ENCODE data around the gene CLIP2.
A peak's percentile ranks its signal among the peaks of the same experiment; 100 is the strongest.
"Not testable (repeated sequence)": the region's sequence is repeated elsewhere in the genome, so short reads cannot be mapped to it uniquely, and the experiment has no call there.

Gene CLIP2

GRCh38 chr7:74418538-74418937 lies 129.3 kb downstream of the CLIP2 start:
- CTCF ChIA-PET, result interaction anchor here (0.8 to 1.3 kb wide), 2 partner anchors 8 to 148 kb away, joined by 3 to 8 read pairs; no protein-coding TSS in a partner anchor
- no peak overlapping the region; the same call in 1 of the 2 replicates for H3K27ac ChIP-seq
- no peak for DNase-seq (ENCODE audit: low spot score)
- TF ChIP-seq, protein P1, sequence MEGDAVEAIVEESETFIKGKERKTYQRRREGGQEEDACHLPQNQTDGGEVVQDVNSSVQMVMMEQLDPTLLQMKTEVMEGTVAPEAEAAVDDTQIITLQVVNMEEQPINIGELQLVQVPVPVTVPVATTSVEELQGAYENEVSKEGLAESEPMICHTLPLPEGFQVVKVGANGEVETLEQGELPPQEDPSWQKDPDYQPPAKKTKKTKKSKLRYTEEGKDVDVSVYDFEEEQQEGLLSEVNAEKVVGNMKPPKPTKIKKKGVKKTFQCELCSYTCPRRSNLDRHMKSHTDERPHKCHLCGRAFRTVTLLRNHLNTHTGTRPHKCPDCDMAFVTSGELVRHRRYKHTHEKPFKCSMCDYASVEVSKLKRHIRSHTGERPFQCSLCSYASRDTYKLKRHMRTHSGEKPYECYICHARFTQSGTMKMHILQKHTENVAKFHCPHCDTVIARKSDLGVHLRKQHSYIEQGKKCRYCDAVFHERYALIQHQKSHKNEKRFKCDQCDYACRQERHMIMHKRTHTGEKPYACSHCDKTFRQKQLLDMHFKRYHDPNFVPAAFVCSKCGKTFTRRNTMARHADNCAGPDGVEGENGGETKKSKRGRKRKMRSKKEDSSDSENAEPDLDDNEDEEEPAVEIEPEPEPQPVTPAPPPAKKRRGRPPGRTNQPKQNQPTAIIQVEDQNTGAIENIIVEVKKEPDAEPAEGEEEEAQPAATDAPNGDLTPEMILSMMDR (conservative IDR thresholded peaks at IDR 0.05; ENCODE audit: low read depth), result no peak
- POLR2A ChIA-PET (ENCODE audit: low non-redundant PET), result no interaction called here

DNA sequence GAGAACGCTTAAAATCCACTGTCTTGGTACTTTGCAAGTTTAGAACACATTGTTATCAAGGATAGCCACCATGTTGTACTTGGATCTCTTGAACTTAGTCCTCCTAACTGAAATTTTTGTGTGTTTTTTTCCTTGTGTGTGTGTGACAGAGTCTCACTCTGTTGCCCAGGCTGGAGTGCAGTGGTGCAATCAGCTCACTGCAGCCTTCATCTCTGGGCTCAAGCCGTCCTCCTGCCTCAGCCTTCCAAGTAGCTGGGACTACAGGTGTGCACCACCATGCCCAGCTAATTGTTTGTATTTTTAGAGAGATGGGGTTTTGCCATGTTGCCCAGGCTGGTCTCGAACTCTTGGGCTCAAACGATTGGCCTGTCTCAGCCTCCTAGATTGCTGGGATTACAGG lies 130.0 kb downstream of the CLIP2 start:
- H3K27ac ChIP-seq, result peak overlapping the region; percentile 35
- CTCF ChIA-PET, result interaction anchor here (0.7 kb wide), 1 partner anchor 122 kb away, joined by 4 read pairs; no protein-coding TSS in a partner anchor
- POLR2A ChIA-PET (ENCODE audit: low non-redundant PET); DNase-seq (ENCODE audit: low spot score): not testable (repeated sequence)

GRCh38 chr7:74420006-74420405 lies 130.8 kb downstream of the CLIP2 start:
- TF ChIP-seq, protein P1 (conservative IDR thresholded peaks at IDR 0.05; ENCODE audit: low read depth), result no peak
- no peak overlapping the region for H3K27ac ChIP-seq
- ChIA-PET POLR2A (ENCODE audit: low non-redundant PET) (no interaction called here), CTCF (interaction anchor here (0.6 kb wide), 1 partner anchor 180 kb away, joined by 5 read pairs; no protein-coding TSS in a partner anchor)
- DNase-seq (ENCODE audit: low spot score), result no peak

GRCh38 chr7:74424291-74424880 lies 135.2 kb downstream of the CLIP2 start:
- ChIA-PET CTCF (no interaction called here), POLR2A (ENCODE audit: low non-redundant PET) (no interaction called here)
- H3K27ac ChIP-seq, result no peak overlapping the region
- no peak for DNase-seq (ENCODE audit: low spot score)
- TF ChIP-seq, protein P1 (conservative IDR thresholded peaks at IDR 0.05; ENCODE audit: low read depth), result no peak

- DNase-seq (ENCODE audit: low spot score), result no peak
- POLR2A ChIA-PET (ENCODE audit: low non-redundant PET), result no interaction called here
- H3K27ac ChIP-seq, result no peak overlapping the region
- CTCF ChIA-PET, result interaction anchor here (0.5 to 0.6 kb wide), 4 partner anchors 51 to 279 kb away, joined by 3 to 6 read pairs (median 4); no protein-coding TSS in a partner anchor
- TF ChIP-seq, protein P1 (conservative IDR thresholded peaks at IDR 0.05; ENCODE audit: low read depth), result no peak
Observed at GRCh38 chr7:74428023-74428422, 138.8 kb downstream of the CLIP2 start.

DNA sequence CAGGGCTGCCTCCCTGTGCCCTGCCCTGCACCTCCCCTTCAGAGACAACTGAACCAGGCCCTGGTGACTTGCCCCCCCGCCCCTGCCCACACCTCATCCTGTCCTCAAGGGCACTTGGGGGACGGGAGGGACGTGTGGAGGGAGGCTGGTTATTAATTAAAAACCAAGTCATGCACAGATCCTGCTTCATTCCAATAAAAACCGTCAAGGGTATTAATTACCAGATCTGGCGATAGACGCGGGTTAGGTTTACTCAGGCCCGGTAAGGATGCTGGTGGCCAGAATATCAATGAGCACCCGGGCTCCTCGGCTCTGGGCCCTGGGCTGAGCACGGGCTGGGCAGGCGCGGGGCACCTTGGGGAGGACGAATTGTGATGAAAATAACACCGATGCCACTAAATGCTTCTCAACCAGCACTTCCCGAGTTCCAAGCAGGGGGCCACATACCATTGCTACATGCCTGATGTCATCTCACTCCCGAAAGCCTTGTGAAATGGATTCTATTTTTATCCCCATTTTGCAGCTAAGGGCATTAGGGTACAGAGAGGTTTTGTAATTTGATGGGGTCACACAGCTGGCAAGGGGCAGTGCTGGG lies 140.0 kb downstream of the CLIP2 start:
- H3K27ac ChIP-seq, result peak overlapping the region; percentile 4
- no peak for DNase-seq (ENCODE audit: low spot score)
- POLR2A ChIA-PET (ENCODE audit: low non-redundant PET), result no interaction called here

DNA sequence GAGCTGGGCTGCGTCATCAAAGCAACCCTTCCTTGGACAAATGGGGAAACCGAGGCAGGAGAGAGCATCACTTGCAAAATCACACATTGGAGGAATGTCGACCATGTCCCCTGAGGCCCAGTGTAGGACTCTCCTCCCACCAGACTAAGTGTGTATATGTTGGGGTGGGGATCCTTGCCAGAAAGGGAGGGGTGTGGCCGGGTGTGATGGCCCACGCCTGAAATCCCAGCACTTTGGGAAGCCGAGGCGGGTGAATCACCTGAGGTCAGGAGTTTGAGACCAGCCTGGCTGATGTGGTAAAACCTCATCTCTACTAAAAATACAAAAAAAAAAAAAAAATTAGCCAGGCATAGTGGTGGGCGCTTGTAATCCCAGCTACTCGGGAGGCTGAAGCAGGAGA lies 141.2 kb downstream of the CLIP2 start:
- DNase-seq (ENCODE audit: low spot score); POLR2A ChIA-PET (ENCODE audit: low non-redundant PET); H3K27ac ChIP-seq: not testable (repeated sequence)
- CTCF ChIA-PET, result interaction anchor here (0.6 kb wide), 1 partner anchor 286 kb away, joined by 4 read pairs; no protein-coding TSS in a partner anchor

More for the DNA sequence above, 140.0 kb downstream of the CLIP2 start:
- CTCF ChIA-PET, result no interaction called here
- TF ChIP-seq, protein P1 (conservative IDR thresholded peaks at IDR 0.05; ENCODE audit: low read depth), result no peak

All from RWPE1 (cell line).